Lung microvascular endothelial cell (primary cell): ENCODE results near the gene NECTIN2. TPM values are rescaled to one million over a fixed set of nuclear protein-coding genes. Genes with fewer than 3 reads are reported as not detected.
"Not testable (repeated sequence)": the region's sequence is repeated elsewhere in the genome, so short reads cannot be mapped to it uniquely, and the experiment has no call there.

Experiments used
- DNase-seq, 2 donors: peaks; one replicate each; pipeline versions ENCODE4 v3.0.0 to v3.0.0-alpha.2; 2010; ENCODE audit warnings: low read depth in 2 of 2
- total RNA-seq: library from RNA; depleted of rRNA; stranded (reverse); fragments of >200 nt; gene quantifications from 2 replicates; pipeline ENCODE4 v1.2.1, GENCODE V29; 2014

The NECTIN2 gene
- total RNA-seq, 1 donor from 2014 or later = 118 TPM

DNA sequence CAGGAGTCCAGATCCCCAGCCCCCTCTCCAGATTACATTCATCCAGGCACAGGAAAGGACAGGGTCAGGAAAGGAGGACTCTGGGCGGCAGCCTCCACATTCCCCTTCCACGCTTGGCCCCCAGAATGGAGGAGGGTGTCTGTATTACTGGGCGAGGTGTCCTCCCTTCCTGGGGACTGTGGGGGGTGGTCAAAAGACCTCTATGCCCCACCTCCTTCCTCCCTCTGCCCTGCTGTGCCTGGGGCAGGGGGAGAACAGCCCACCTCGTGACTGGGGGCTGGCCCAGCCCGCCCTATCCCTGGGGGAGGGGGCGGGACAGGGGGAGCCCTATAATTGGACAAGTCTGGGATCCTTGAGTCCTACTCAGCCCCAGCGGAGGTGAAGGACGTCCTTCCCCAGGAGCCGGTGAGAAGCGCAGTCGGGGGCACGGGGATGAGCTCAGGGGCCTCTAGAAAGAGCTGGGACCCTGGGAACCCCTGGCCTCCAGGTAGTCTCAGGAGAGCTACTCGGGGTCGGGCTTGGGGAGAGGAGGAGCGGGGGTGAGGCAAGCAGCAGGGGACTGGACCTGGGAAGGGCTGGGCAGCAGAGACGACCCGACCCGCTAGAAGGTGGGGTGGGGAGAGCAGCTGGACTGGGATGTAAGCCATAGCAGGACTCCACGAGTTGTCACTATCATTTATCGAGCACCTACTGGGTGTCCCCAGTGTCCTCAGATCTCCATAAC is 59.5 kb downstream of the NECTIN2 start, which contains the start of gene APOE:
Gene APOE (plus strand): TSS at position 360 of the 724 bp plus-strand sequence. CDS start 829 bp downstream, outside the sequence.
- DNase-seq = no peak

DNA sequence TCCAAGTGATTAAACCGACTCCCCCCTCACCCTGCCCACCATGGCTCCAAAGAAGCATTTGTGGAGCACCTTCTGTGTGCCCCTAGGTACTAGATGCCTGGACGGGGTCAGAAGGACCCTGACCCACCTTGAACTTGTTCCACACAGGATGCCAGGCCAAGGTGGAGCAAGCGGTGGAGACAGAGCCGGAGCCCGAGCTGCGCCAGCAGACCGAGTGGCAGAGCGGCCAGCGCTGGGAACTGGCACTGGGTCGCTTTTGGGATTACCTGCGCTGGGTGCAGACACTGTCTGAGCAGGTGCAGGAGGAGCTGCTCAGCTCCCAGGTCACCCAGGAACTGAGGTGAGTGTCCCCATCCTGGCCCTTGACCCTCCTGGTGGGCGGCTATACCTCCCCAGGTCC is 61.5 kb downstream of the NECTIN2 start:
- no peak for DNase-seq

DNA sequence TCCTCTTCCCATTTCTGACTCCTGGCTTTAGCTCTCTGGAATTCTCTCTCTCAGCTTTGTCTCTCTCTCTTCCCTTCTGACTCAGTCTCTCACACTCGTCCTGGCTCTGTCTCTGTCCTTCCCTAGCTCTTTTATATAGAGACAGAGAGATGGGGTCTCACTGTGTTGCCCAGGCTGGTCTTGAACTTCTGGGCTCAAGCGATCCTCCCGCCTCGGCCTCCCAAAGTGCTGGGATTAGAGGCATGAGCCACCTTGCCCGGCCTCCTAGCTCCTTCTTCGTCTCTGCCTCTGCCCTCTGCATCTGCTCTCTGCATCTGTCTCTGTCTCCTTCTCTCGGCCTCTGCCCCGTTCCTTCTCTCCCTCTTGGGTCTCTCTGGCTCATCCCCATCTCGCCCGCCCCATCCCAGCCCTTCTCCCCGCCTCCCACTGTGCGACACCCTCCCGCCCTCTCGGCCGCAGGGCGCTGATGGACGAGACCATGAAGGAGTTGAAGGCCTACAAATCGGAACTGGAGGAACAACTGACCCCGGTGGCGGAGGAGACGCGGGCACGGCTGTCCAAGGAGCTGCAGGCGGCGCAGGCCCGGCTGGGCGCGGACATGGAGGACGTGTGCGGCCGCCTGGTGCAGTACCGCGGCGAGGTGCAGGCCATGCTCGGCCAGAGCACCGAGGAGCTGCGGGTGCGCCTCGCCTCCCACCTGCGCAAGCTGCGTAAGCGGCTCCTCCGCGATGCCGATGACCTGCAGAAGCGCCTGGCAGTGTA is 62.2 kb downstream of the NECTIN2 start:
- DNase-seq = no peak

GRCh38 chr19:44908836-44909261 is 62.8 kb downstream of the NECTIN2 start:
- no peak for DNase-seq

DNA sequence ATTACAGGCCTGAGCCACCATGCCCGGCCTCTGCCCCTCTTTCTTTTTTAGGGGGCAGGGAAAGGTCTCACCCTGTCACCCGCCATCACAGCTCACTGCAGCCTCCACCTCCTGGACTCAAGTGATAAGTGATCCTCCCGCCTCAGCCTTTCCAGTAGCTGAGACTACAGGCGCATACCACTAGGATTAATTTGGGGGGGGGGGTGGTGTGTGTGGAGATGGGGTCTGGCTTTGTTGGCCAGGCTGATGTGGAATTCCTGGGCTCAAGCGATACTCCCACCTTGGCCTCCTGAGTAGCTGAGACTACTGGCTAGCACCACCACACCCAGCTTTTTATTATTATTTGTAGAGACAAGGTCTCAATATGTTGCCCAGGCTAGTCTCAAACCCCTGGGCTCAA is 63.7 kb downstream of the NECTIN2 start:
- DNase-seq = no peak

- DNase-seq = not testable (repeated sequence)
These were observed 65.8 kb downstream of the NECTIN2 start for GRCh38 chr19:44911896-44912295.

GRCh38 chr19:44912854-44913253 is 66.8 kb downstream of the NECTIN2 start:
- no peak for DNase-seq

- DNase-seq = not testable (repeated sequence)
These were observed 67.7 kb downstream of the NECTIN2 start for GRCh38 chr19:44913512-44914432.

DNA sequence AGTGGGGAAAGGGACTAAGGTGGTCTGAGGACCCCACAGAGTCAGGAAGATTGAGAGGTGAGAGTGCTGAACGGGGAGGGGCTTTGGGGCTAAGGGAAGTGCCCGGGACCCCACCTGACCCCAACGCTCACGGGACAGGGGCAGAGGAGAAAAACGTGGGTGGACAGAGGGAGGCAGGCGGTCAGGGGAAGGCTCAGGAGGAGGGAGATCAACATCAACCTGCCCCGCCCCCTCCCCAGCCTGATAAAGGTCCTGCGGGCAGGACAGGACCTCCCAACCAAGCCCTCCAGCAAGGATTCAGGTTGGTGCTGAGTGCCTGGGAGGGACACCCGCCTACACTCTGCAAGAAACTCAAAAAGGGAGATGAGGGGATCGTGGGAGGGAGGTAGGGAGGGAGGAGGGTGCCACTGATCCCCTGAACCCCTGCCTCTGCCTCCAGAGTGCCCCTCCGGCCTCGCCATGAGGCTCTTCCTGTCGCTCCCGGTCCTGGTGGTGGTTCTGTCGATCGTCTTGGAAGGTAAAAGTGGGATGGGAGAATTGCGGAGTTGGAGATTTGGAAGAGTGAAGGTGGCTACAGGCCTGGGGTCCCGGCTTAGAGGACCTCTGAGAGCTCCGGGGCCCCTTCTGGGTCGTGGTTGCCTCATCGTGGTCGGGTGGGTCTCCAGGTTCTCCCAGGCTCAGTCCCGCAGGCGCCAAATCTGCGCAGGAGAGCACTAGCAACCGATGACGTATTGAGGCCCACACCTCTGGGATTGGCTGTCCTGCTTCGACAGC is 68.5 kb downstream of the NECTIN2 start, which contains the start of gene APOC1:
Gene APOC1 (plus strand): TSS at position 176 of the 774 bp plus-strand sequence. CDS start 284 bp downstream, at position 460.
- peak; percentile 71 to 88 for DNase-seq

GRCh38 chr19:44924243-44924725 is 78.2 kb downstream of the NECTIN2 start:
- DNase-seq = no peak

- peak in 1 of 2 donors; percentile 66 for DNase-seq
These were observed 79.2 kb downstream of the NECTIN2 start for GRCh38 chr19:44925114-44925891.

DNA sequence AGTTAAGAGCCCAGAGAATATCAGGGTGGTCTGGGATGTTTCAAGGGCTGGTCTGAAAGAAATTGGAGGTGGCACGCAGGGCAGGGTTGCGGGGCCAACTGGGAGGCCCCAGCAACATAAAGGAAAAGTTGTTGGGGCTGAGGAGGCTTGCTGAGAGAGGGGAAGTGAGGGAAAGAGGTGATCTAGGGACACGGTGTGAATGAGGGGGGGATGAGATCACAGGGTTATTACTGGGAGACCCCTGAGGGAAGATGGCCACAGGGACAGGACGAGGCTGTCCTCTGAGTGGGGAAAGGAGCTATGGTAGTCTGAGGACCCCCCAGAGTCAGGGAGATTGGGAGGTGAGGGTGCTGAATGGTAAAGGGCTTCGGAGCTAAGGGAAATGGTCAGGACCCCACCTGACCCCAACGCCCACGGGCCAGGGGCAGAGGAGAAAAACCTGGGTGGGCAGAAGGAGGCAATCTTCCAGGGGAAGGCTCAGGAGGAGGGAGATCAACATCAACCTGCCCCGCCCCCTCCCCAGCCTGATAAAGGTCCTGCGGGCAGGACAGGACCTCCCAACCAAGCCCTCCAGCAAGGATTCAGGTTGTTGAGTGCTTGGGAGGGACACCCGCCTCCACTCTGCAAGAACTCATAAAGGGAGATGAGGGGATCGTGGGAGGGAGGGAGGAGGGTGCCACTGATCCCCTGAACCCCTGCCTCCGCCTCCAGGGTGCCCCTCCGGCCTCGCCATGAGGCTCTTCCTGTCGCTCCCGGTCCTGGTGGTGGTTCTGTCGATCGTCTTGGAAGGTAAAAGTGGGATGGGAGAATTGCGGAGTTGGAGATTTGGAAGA is 80.4 kb downstream of the NECTIN2 start:
- not testable (repeated sequence) for DNase-seq

DNA sequence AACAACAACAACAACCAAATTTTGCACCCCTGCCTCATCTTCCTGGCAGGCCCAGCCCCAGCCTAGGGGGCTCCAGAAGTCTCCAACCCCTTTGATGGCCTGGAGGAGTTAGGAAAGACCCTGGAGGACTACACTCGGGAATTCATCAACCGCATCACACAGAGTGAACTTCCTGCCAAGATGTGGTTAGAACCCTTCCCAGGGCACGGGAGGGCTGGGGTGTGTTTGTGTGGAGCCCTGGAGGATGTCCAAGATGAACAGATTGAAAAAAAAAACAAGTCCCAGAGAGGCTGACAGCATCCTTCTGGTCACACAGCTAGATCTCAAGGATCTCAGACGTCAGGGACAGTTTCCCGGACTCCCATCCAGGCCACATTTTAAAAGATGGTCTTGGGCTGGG is 81.6 kb downstream of the NECTIN2 start:
- DNase-seq = no peak

GRCh38 chr19:44930088-44930487 is 84.0 kb downstream of the NECTIN2 start:
- no peak for DNase-seq

DNA sequence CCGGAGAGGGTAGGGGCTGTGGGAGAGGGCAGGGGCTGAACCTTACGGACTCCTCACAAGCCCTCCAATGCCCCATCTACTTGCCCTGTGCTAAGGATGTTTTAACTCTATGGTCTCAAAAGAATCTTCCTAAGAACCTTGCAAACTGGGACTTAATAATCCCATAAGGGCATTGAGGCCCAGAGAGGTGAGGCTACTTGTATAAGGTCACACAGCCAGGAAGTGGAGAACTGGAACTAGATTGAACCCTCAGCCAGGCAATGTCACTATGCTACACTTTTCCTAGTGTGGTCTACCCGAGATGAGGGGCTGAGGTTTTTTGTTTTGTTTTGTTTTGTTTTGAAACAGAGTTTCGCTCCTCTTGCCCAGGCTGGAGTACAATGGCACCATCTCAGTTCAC is 85.4 kb downstream of the NECTIN2 start:
- DNase-seq = no peak
